ENCODE data around the gene GEMIN7. TPM values are rescaled to one million over a fixed set of nuclear protein-coding genes. Genes with fewer than 3 reads are reported as not detected.

The GEMIN7 gene
- total and polyA plus RNA-seq, 2 of the 13 experiments (the other 11 are each of a cell fraction or from before 2014, with no cell fraction given): 24.1 to 30.6 TPM

- POLR2A ChIA-PET: interaction anchor here (1.1 to 1.2 kb wide), 2 partner anchors 33 to 72 kb away, joined by 3 to 5 read pairs; no protein-coding TSS in a partner anchor
- no peak for TF ChIP-seq SP1 (IDR thresholded peaks at IDR 0.05)
- peak; percentile 36; the same call in 1 of the 2 replicates for TF ChIP-seq SP1 (CRISPR knock-in tag; IDR thresholded peaks at IDR 0.05)
- peak; percentile 13; the same call in 1 of the 2 replicates for TF ChIP-seq ATF3 (CRISPR knock-in tag; IDR thresholded peaks at IDR 0.05)
- peak; percentile 64; the same call in 1 of the 2 replicates for TF ChIP-seq SIX4 (CRISPR knock-in tag; IDR thresholded peaks at IDR 0.05)
- TF ChIP-seq FOXA1 (IDR thresholded peaks at IDR 0.05): no peak
- TF ChIP-seq FOXA1 (CRISPR knock-in tag; IDR thresholded peaks at IDR 0.05): peak; percentile 44; the same call in 1 of the 2 replicates
- TF ChIP-seq SMC3 (IDR thresholded peaks at IDR 0.05; ENCODE audit: low read length): peak; percentile 38; the same call in 1 of the 2 replicates
- peak; percentile 58; the same call in 1 of the 2 replicates for TF ChIP-seq ZFX (CRISPR knock-in tag; IDR thresholded peaks at IDR 0.05; ENCODE audit: low read depth)
- peak; percentile 75; the same call in 1 of the 2 replicates for TF ChIP-seq PCBP1 (IDR thresholded peaks at IDR 0.05; ENCODE audit: borderline replicate concordance, low read depth, low read length)
- 0 out of 2 replicates have a peak, but pooled peaks have one; percentile 18 for TF ChIP-seq ETV5 (CRISPR knock-in tag; IDR thresholded peaks at IDR 0.05; ENCODE audit: borderline replicate concordance)
- peak; percentile 65 for TF ChIP-seq XRCC5 (optimal IDR thresholded peaks at IDR 0.05; ENCODE audit: low read length)
- peak; percentile 27; the same call in 1 of the 2 replicates for TF ChIP-seq ZNF331 (CRISPR knock-in tag; IDR thresholded peaks at IDR 0.05)
- peak; percentile 86 for TF ChIP-seq HNRNPL (IDR thresholded peaks at IDR 0.05; ENCODE audit: low read depth, low read length)
- TF ChIP-seq GABPA (IDR thresholded peaks at IDR 0.05; ENCODE audit: low read depth, low read length): no peak
- peak; percentile 11; the same call in 1 of the 2 replicates for TF ChIP-seq GABPA (CRISPR knock-in tag; IDR thresholded peaks at IDR 0.05; ENCODE audit: low read depth)
- TF ChIP-seq ARID4A (CRISPR knock-in tag; IDR thresholded peaks at IDR 0.05; ENCODE audit: borderline replicate concordance): peak; percentile 48; the same call in 1 of the 2 replicates
- TF ChIP-seq ELF3 (CRISPR knock-in tag; IDR thresholded peaks at IDR 0.05): 0 out of 2 replicates have a peak, but pooled peaks have one; percentile 17
- TF ChIP-seq SAP130 (CRISPR knock-in tag; IDR thresholded peaks at IDR 0.05; ENCODE audit: low read depth): peak; percentile 45
- peak; percentile 89 for TF ChIP-seq CTCF (CRISPR knock-in tag; IDR thresholded peaks at IDR 0.05)
- no peak for TF ChIP-seq NAIF1 (CRISPR knock-in tag; IDR thresholded peaks at IDR 0.05; ENCODE audit: borderline replicate concordance)
Observed at GRCh38 chr19:45130888-45131615, 52.0 kb downstream of the GEMIN7 start.

More at GRCh38 chr19:45130888-45131615, 52.0 kb downstream of the GEMIN7 start:
- Histone ChIP-seq H3K9me3 (ENCODE audit: low read length) (no peaks in the 10 kb centered on the region), H3K4me2 (ENCODE audit: low read depth, low read length) (no peak overlapping the region), H3K4me3 (replicated peaks in 1 of 3; ENCODE audit: insufficient read depth in 1 of 3, low read depth in 2 of 3, low read length in 3 of 3) (no peak overlapping the region), H3K79me2 (ENCODE audit: insufficient read depth, low read length) (peaks cover 42% of the 10 kb centered on the region), H3K27ac (ENCODE audit: extremely low read length, insufficient read depth, low read length) (no peak overlapping the region), H3K9ac (ENCODE audit: insufficient read depth, low read depth, low read length) (no peak overlapping the region), H2AFZ (ENCODE audit: low read length) (no peak overlapping the region), H3K4me1 (ENCODE audit: insufficient read depth, low read length) (peaks cover 42% of the 10 kb centered on the region), H3K36me3 (replicated peaks in 1 of 2; ENCODE audit: control insufficient read depth in 1 of 2, insufficient read depth in 2 of 2, low read length in 2 of 2) (peaks cover 6 to 15% of the 10 kb centered on the region in 2 experiments; a peak in 3 of 5 replicates), H4K20me1 (ENCODE audit: insufficient read depth, low read length) (peaks cover 12% of the 10 kb centered on the region; the same call in 1 of the 2 replicates), H3K27me3 (ENCODE audit: control insufficient read depth in 1 of 2, insufficient read depth in 2 of 2, low read length in 2 of 2) (no peaks in the 10 kb centered on the region)
- no peak for FAIRE-seq
- DNase-seq (ENCODE audit: low spot score): peak; percentile 73
- 66% methylated on average over 10 of the region's 13 CpGs for WGBS (ENCODE audit: low lambda C conversion rate)
- in situ Hi-C loops (cut with HindIII; ENCODE audit: extremely low pct_ligation_motif_present, low pct_unique_long_range_greater_than_20kb) (no loop called here), intact Hi-C loops (cut with micrococcal nuclease; ENCODE audit: unreplicated experiment) (no loop called here)
- CTCF ChIA-PET (ENCODE audit: low intra/inter-chr PET ratio, low total read pairs): interaction anchor here (1.1 to 2.0 kb wide), 2 partner anchors 71 to 114 kb away, joined by 3 to 8 read pairs; no protein-coding TSS in a partner anchor
- BruUV-seq (replicated peaks): no TSS peak
- ATAC-seq: peak; percentile 90
